ENCODE results near the gene FBXO15. TPM values are rescaled to one million over a fixed set of nuclear protein-coding genes. Genes with fewer than 3 reads are reported as not detected.

The FBXO15 gene
- total RNA-seq, 2 experiments from 2014 or later: 0.54 to 2.1 TPM

GRCh38 chr18:74074668-74075564 lies 72.7 kb downstream of the FBXO15 start:
- H3K27ac ChIP-seq (ENCODE audit: low read depth, low read length, poor library complexity, severe bottlenecking): no peak overlapping the region
- intact Hi-C loops (cut with micrococcal nuclease; ENCODE audit: unreplicated experiment): no loop called here
- no peaks in the 10 kb centered on the region for H4K20me1 ChIP-seq (ENCODE audit: insufficient read depth, low read length)
- ChIA-PET POLR2A (interaction anchor here (1.4 kb wide), 1 partner anchor 11 kb away, joined by 5 read pairs; no protein-coding TSS in a partner anchor), CTCF (ENCODE audit: unreplicated experiment) (no interaction called here)
- H3K4me1 ChIP-seq (ENCODE audit: insufficient read depth, low read length, poor library complexity, severe bottlenecking): no peaks in the 10 kb centered on the region
- H3K4me3 ChIP-seq (ENCODE audit: low read depth, low read length, poor library complexity, severe bottlenecking): no peak overlapping the region
- TF ChIP-seq CTCF (conservative IDR thresholded peaks at IDR 0.05; ENCODE audit: low read length) (no peak), EZH2phosphoT487 (IDR thresholded peaks at IDR 0.05; ENCODE audit: borderline replicate concordance, low read depth, low read length) (no peak)
- no peaks in the 10 kb centered on the region for H3K9me2 ChIP-seq (ENCODE audit: insufficient read depth, low read length)
- H2AFZ ChIP-seq (ENCODE audit: low read length): no peak overlapping the region
- H3K4me2 ChIP-seq (ENCODE audit: low read length): no peak overlapping the region
- no peaks in the 10 kb centered on the region for H3K9me3 ChIP-seq (ENCODE audit: low read length)
- no TSS peak for BruUV-seq (replicated peaks)
- no peak for DNase-seq (ENCODE audit: low spot score)
- H3K36me3 ChIP-seq (ENCODE audit: insufficient read depth, low read length): no peaks in the 10 kb centered on the region
- no peaks in the 10 kb centered on the region for H3K79me2 ChIP-seq (ENCODE audit: insufficient read depth, low read depth, low read length)

DNA sequence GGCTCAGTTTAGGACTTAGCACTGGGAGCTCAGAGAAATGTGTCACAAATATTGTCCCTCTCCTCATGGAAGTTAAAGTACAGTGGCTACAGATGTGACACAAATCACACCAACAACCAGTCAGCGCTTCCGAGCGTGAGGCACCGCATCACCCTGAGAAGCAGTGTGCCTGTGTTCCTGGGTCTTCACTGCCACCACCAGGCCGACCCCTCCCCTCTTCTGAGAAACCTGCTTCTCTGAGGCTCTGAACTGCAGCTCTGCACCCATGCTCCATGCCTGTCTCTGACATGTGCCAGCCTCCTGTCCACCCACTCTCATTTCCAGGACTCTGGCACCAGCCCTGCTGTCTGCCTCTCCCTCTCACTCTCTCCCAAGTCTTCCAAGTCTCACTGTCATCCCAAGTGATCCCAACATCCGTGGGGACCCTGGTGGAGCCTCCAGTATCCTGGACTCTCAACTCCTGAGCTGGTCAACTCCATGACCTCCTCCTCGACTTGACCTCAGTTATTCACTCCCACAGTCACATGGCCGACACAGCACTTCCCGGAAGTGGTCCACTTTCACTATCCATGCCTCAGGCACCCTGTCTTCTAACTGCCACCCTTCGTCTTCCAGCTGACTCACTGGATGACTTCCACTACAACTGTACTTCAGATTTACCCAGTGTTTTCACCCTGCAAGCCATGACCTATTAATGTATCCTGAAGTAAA lies 73.5 kb downstream of the FBXO15 start:
- ChIA-PET POLR2A (interaction anchor here (1.4 to 1.9 kb wide), 2 partner anchors 9 to 10 kb away, joined by 5 to 6 read pairs; no protein-coding TSS in a partner anchor), CTCF (ENCODE audit: unreplicated experiment) (no interaction called here)
- Histone ChIP-seq H3K9me3 (ENCODE audit: low read length) (no peaks in the 10 kb centered on the region), H2AFZ (ENCODE audit: low read length) (no peak overlapping the region), H3K4me3 (ENCODE audit: low read depth, low read length, poor library complexity, severe bottlenecking) (no peak overlapping the region), H3K4me1 (ENCODE audit: insufficient read depth, low read length, poor library complexity, severe bottlenecking) (no peaks in the 10 kb centered on the region), H3K9me2 (ENCODE audit: insufficient read depth, low read length) (no peaks in the 10 kb centered on the region), H3K36me3 (ENCODE audit: insufficient read depth, low read length) (no peaks in the 10 kb centered on the region), H3K27ac (ENCODE audit: low read depth, low read length, poor library complexity, severe bottlenecking) (no peak overlapping the region), H3K79me2 (ENCODE audit: insufficient read depth, low read depth, low read length) (no peaks in the 10 kb centered on the region), H4K20me1 (ENCODE audit: insufficient read depth, low read length) (no peaks in the 10 kb centered on the region), H3K4me2 (ENCODE audit: low read length) (no peak overlapping the region)
- no peak for TF ChIP-seq CTCF (conservative IDR thresholded peaks at IDR 0.05; ENCODE audit: low read length)
- TF ChIP-seq EZH2phosphoT487 (IDR thresholded peaks at IDR 0.05; ENCODE audit: borderline replicate concordance, low read depth, low read length): no peak
- intact Hi-C loops (cut with micrococcal nuclease; ENCODE audit: unreplicated experiment): no loop called here
- no peak for DNase-seq (ENCODE audit: low spot score)
- BruUV-seq (replicated peaks): no TSS peak
